Measurements from ENCODE around the gene ST3GAL3. TPM values are rescaled to one million over a fixed set of nuclear protein-coding genes. Genes with fewer than 3 reads are reported as not detected.

ST3GAL3 gene
- total RNA-seq, 1 donor = 16.8 TPM

GRCh38 chr1:43974443-43975248 lies 267.3 kb downstream of the ST3GAL3 start, which contains the start of gene ATP6V0B:
ATP6V0B (plus strand) TSS chr1:43974960; CDS start chr1:43975041, 81 bp downstream.
- peak; percentile 14 for TF ChIP-seq CTCF (IDR thresholded peaks at IDR 0.05; ENCODE audit: insufficient read depth, low read depth, low read length)
- H3K4me3 ChIP-seq (ENCODE audit: low read depth, low read length) = peak within 1 kb of the TSS; percentile 94
- DNase-seq (ENCODE audit: low read depth) = peak; percentile 94

GRCh38 chr1:43975249-43975961 lies 268.1 kb downstream of the ST3GAL3 start:
- peak; percentile 38 for DNase-seq (ENCODE audit: low read depth)
- no peak for TF ChIP-seq CTCF (IDR thresholded peaks at IDR 0.05; ENCODE audit: insufficient read depth, low read depth, low read length)

DNA sequence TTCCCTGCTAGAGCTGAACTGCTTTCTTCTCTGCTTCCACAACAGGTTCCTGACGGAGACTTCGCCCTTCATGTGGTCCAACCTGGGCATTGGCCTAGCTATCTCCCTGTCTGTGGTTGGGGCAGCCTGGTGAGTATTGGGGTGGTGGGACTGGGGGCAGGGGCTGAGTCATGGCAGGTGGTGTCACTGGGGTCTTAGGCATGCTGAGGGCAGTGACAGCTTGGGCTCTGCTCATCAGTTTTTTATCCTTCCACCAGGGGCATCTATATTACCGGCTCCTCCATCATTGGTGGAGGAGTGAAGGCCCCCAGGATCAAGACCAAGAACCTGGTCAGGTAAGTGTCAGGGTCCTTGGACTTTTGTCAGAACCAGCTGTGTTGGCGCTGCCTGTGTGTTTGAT lies 268.7 kb downstream of the ST3GAL3 start:
- no peak for TF ChIP-seq CTCF (IDR thresholded peaks at IDR 0.05; ENCODE audit: insufficient read depth, low read depth, low read length)
- DNase-seq (ENCODE audit: low read depth) = no peak
- H3K4me3 ChIP-seq (ENCODE audit: low read depth, low read length) = peak overlapping the region; percentile 94

More at GRCh38 chr1:43975249-43975961, 268.1 kb downstream of the ST3GAL3 start:
- H3K4me3 ChIP-seq (ENCODE audit: low read depth, low read length) = peak overlapping the region; percentile 94

DNA sequence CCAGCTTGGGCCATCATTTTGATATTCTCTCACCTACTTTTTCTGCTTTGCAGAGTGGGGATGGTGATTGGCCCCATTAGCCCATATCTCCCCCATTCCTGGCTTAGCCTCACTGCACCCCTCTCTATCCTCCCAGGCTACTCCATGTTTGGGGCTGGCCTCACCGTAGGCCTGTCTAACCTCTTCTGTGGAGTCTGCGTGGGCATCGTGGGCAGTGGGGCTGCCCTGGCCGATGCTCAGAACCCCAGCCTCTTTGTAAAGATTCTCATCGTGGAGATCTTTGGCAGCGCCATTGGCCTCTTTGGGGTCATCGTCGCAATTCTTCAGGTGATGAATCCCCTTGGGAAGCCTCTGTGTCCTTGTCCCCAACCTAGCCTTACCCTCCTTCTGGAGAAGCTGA lies 269.6 kb downstream of the ST3GAL3 start:
- no peak for TF ChIP-seq CTCF (IDR thresholded peaks at IDR 0.05; ENCODE audit: insufficient read depth, low read depth, low read length)
- no peak for DNase-seq (ENCODE audit: low read depth)
- no peak overlapping the region for H3K4me3 ChIP-seq (ENCODE audit: low read depth, low read length)

DNA sequence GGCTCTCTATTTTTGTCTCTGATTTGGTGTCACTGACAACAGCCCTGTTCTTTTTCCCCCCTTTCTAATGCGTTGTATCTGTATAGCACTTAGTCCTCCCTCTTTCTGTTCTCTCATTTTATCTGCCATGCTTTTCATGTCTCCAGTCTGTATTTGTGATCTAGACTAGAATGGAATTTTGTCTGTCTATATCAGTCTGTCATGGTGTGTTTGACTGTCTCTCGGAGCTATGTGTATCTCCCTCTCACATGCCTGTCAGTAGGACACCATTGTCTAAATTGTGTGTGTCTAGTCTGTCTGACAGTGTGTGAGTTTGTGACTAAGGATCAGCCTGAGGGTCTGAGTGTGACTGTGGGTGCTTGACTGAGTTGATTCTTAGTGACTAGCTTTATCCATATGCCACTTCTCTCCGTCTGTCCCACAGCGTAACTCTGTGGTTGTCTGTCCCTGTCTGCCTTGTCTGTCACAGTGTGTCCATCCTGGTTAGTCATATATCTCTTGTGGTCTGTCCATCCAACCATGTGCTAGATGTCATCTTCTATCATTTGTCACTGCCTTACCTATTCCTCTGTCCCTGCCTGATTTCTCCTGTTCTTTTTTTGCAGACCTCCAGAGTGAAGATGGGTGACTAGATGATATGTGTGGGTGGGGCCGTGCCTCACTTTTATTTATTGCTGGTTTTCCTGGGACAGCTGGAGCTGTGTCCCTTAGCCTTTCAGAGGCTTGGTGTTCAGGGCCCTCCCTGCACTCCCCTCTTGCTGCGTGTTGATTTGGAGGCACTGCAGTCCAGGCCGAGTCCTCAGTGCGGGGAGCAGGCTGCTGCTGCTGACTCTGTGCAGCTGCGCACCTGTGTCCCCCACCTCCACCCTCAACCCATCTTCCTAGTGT lies 270.3 kb downstream of the ST3GAL3 start:
- TF ChIP-seq CTCF (IDR thresholded peaks at IDR 0.05; ENCODE audit: insufficient read depth, low read depth, low read length) = no peak
- DNase-seq (ENCODE audit: low read depth) = no peak

DNA sequence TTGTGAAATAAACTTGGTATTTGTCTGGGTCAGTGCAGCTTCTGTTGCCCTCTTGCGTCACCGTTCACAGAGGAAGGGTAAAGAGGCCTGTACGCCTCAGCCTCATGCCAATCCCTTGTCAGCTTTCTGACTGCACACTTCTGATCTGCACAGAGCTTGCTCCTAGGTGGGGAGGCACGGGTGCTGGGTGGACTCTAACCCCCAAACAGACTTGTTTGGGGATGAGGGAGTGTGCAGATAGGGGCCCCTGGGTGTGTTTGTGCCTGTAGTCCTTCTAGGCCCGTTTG lies 270.9 kb downstream of the ST3GAL3 start:
- no peak overlapping the region for H3K4me3 ChIP-seq (ENCODE audit: low read depth, low read length)
- no peak for DNase-seq (ENCODE audit: low read depth)
- no peak for TF ChIP-seq CTCF (IDR thresholded peaks at IDR 0.05; ENCODE audit: insufficient read depth, low read depth, low read length)

More for the DNA sequence above, 270.3 kb downstream of the ST3GAL3 start:
- H3K4me3 ChIP-seq (ENCODE audit: low read depth, low read length) = no peak overlapping the region

All from fibroblast of villous mesenchyme (primary cell).